ENCODE results near the gene PIK3R4. TPM values are rescaled to one million over a fixed set of nuclear protein-coding genes. Genes with fewer than 3 reads are reported as not detected.

Gene PIK3R4
- total RNA-seq, 2 donors from 2014 or later: 22.1 to 26.2 TPM

DNA sequence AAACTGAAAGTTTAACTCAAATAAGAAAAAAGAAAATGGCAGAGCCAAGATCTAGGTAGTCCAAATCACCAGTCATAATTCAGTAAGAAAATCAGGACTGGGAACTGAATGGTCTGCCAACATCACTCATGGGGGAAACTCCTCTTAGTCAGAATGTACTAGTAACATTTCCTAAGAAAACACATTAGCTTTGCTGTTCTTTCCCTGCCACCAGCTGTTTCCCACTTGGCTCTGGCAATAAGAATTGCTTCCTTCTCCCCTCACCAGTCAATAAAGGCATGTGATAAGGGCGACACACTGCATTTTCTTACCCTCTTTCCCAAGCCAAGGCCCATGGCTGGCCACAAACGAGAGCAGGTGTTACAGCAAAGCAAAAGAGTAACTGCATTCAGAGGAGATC is 46.1 kb downstream of the PIK3R4 start:
- no peak for ATAC-seq (replicated peaks in 1 of 2)
- no peaks in the 10 kb centered on the region for H3K9me3 Mint-ChIP-seq

DNA sequence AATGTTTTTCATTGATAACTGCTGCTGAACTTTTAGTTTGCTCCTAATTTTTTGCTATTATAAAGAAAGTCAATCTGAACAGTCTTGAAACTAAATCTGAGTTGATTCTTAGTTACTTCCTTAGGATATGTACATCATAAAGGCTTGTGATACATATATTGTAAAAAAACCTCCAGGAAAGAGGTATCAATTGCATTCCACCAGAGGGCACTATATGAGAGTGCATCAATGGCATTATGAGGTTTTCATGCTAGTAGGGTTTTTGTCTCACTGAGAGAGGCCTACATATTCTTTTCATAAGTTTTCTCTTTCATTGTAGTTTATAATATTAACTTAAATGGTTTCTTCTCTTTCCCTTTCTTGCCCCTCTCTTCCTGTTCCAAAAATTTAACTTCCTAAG is 46.9 kb downstream of the PIK3R4 start:
- H3K9me3 Mint-ChIP-seq: no peaks in the 10 kb centered on the region
- H3K27ac Mint-ChIP-seq: no peak overlapping the region
- H3K36me3 Mint-ChIP-seq (ENCODE audit: insufficient read depth in 2 of 2): peaks cover 11 to 22% of the 10 kb centered on the region in 2 donors
- H3K4me3 Mint-ChIP-seq: no peak overlapping the region
- DNase-seq (no peak), ATAC-seq (replicated peaks in 1 of 2) (peak; percentile 32 to 51)
- no peaks in the 10 kb centered on the region for H3K27me3 Mint-ChIP-seq (ENCODE audit: low read depth)
- no peaks in the 10 kb centered on the region for H3K4me1 Mint-ChIP-seq (ENCODE audit: low read depth)

More for the DNA sequence above, 46.1 kb downstream of the PIK3R4 start:
- Mint-ChIP-seq H3K4me3 (no peak overlapping the region), H3K36me3 (ENCODE audit: insufficient read depth in 2 of 2) (peaks cover 11 to 22% of the 10 kb centered on the region in 2 donors), H3K27ac (no peak overlapping the region), H3K27me3 (ENCODE audit: low read depth) (no peaks in the 10 kb centered on the region), H3K4me1 (ENCODE audit: low read depth) (no peaks in the 10 kb centered on the region)
- no peak for DNase-seq

DNA sequence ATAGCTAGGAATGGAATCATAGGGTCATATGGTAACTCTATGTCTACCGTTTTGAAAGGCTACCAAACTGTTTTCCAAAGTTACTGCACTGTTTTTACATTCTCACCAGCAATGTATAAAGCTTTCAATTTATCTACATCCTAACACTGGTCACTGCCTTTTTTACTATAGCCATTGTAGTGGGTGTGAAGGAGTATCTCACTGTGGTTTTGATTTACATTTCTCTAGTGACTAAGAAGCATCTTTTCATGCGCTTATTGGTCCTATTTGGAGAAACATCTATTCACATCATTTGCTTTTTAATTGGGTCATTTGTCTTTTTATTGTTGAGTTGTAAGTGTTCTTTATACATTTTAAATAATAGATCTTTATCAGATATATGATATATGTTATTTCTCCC is 53.3 kb downstream of the PIK3R4 start:
- Mint-ChIP-seq H3K27me3 (ENCODE audit: low read depth) (no peaks in the 10 kb centered on the region), H3K9me3 (no peaks in the 10 kb centered on the region), H3K4me1 (ENCODE audit: low read depth) (peaks cover 3% of the 10 kb centered on the region), H3K4me3 (no peak overlapping the region), H3K27ac (no peak overlapping the region), H3K36me3 (ENCODE audit: insufficient read depth in 2 of 2) (peaks cover 5 to 14% of the 10 kb centered on the region in 2 donors)
- ATAC-seq (replicated peaks in 1 of 2): no peak
- no peak for DNase-seq

DNA sequence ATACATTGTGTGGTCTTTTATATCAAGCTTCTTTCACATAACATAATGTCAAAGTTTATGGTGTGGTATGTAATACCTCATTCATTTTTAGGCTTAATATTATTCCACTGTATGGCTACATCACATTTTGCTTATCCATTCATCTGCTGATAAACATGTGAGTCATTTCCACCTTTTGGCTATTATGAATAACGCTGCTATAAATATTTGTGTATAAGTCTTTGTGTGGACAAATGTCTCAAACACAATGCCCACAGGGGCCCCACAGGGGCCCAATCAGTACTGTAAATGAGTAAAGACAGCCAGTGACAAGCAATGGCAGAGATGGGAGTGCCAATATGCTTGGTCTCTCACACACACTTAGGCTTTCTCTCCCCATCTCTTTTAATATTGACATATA is 54.2 kb downstream of the PIK3R4 start:
- H3K9me3 Mint-ChIP-seq: no peaks in the 10 kb centered on the region
- H3K4me1 Mint-ChIP-seq (ENCODE audit: low read depth): peaks cover 8% of the 10 kb centered on the region
- H3K4me3 Mint-ChIP-seq: no peak overlapping the region
- ATAC-seq (replicated peaks in 1 of 2): no peak
- DNase-seq: no peak
- H3K36me3 Mint-ChIP-seq (ENCODE audit: insufficient read depth in 2 of 2): peaks cover 0 to 7% of the 10 kb centered on the region in 2 donors
- H3K27ac Mint-ChIP-seq: no peak overlapping the region
- H3K27me3 Mint-ChIP-seq (ENCODE audit: low read depth): no peaks in the 10 kb centered on the region

DNA sequence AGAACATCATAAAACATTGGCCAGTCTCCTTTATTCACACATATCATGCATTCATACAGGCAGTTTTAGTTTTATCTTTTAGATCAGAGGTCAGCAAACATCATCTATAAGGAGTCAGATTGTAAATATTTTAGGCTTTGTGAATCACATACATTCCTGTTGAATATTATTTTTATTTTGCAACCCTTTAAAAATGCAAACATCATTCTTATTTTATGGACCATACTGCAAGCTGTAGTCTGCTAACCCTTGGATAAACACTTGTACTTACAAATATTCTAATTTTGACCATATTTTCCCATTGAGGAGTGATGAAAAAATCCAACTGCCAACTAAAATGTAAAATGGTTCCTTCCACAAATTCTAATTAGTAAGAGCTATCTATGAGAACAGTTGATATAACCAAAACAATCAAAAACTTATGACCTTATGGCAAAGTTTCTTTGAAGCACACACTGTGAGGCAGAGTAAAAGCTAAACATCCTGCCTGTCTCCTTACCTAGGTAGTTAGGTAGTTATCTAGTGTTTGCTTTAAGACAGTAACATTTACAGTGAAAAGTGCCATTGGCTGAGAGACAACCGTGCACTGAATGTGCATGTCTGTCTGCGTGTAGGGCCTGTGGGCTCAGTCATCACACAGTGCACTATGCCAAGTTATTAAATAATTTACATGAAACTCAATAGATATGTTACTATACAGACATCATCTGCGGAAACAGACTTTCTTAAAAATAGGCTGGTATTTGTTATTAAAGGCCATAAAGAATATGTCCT is 57.7 kb downstream of the PIK3R4 start:
- no peak for ATAC-seq (replicated peaks in 1 of 2)
- H3K27ac Mint-ChIP-seq: no peak overlapping the region
- no peaks in the 10 kb centered on the region for H3K27me3 Mint-ChIP-seq (ENCODE audit: low read depth)
- H3K4me3 Mint-ChIP-seq: no peak overlapping the region
- H3K9me3 Mint-ChIP-seq: no peaks in the 10 kb centered on the region
- no peak for DNase-seq
- H3K36me3 Mint-ChIP-seq (ENCODE audit: insufficient read depth in 2 of 2): peaks cover under 1 to 9% of the 10 kb centered on the region in 2 donors
- H3K4me1 Mint-ChIP-seq (ENCODE audit: low read depth): peaks cover 8% of the 10 kb centered on the region

DNA sequence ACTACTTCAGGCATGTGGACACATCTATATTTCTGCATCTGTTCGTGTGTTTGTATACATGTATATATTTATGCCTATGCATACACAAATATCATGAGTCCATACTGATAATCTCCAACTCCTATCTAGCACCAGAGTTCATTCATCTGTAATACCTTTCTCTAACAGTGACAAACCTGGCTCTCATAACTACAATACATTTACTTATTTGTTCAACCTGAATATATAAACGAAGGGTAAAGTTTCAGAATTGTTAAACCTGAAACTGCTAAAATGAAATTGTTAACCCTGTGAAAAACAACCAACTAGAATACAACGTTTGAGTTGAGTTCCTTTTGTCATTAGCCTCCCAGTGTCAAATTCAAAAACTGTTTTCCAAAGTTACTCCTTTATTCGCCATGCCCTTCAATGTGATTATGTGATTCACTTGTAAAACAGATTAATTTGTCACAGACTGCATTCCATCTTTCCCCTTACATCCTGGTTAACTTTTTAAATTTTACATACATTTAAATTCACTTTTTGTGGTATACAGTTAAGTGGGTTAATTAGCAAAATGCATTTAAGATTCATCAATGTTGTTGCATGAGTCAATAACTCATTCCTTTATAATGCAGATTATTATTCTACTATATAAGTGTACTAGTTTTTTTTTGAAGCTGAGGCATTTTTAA is 58.5 kb downstream of the PIK3R4 start:
- H3K27ac Mint-ChIP-seq: no peak overlapping the region
- peaks cover 8% of the 10 kb centered on the region for H3K4me1 Mint-ChIP-seq (ENCODE audit: low read depth)
- peaks cover 5 to 14% of the 10 kb centered on the region in 2 donors for H3K36me3 Mint-ChIP-seq (ENCODE audit: insufficient read depth in 2 of 2)
- H3K9me3 Mint-ChIP-seq: no peaks in the 10 kb centered on the region
- ATAC-seq (replicated peaks in 1 of 2): no peak
- no peak for DNase-seq
- no peak overlapping the region for H3K4me3 Mint-ChIP-seq
- no peaks in the 10 kb centered on the region for H3K27me3 Mint-ChIP-seq (ENCODE audit: low read depth)

DNA sequence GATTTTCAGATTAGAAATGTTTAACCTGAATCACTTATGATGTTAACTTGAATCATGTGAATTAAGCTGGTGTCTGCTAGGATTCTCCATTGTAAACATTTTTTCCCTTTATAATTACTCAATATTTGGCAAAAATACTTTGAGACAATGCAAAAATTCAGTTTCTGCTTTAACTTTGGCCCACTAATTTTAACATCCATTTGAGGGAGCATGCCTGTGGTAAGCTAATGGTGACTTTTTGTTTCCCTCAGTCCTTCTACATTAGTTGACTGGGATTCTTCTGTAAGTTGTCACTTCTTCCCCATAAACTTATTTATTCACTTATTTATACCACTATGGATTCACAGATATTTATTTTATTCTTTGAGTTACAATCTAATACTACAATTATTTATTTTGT is 59.3 kb downstream of the PIK3R4 start:
- DNase-seq (no peak), ATAC-seq (replicated peaks in 1 of 2) (no peak)
- Mint-ChIP-seq H3K27ac (no peak overlapping the region), H3K4me3 (no peak overlapping the region), H3K36me3 (ENCODE audit: insufficient read depth in 2 of 2) (peaks cover 9 to 20% of the 10 kb centered on the region in 2 donors), H3K4me1 (ENCODE audit: low read depth) (peaks cover 8% of the 10 kb centered on the region), H3K9me3 (no peaks in the 10 kb centered on the region), H3K27me3 (ENCODE audit: low read depth) (no peaks in the 10 kb centered on the region)

DNA sequence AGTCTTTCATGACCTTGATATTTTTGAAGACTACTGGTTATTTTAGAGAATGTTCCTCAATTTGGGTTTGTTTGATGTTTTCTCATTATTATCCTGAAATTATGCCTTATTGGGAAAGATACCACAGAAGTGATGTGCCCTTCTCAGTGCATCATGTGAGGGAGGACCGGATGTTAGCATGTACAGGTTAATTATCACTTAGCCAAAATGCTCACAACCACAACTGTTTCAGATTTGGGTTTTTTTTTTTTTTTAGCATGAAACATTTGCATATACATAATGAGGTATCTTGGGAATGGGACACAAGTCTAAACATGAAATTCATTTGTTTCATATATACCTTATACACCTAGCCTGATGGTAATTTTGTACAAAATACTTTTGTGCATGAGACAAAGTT is 59.8 kb downstream of the PIK3R4 start:
- H3K36me3 Mint-ChIP-seq (ENCODE audit: insufficient read depth in 2 of 2): peaks cover 9 to 20% of the 10 kb centered on the region in 2 donors
- no peaks in the 10 kb centered on the region for H3K9me3 Mint-ChIP-seq
- no peak for ATAC-seq (replicated peaks in 1 of 2)
- DNase-seq: no peak
- no peak overlapping the region for H3K27ac Mint-ChIP-seq
- H3K4me3 Mint-ChIP-seq: no peak overlapping the region
- peaks cover 8% of the 10 kb centered on the region for H3K4me1 Mint-ChIP-seq (ENCODE audit: low read depth)
- H3K27me3 Mint-ChIP-seq (ENCODE audit: low read depth): no peaks in the 10 kb centered on the region

DNA sequence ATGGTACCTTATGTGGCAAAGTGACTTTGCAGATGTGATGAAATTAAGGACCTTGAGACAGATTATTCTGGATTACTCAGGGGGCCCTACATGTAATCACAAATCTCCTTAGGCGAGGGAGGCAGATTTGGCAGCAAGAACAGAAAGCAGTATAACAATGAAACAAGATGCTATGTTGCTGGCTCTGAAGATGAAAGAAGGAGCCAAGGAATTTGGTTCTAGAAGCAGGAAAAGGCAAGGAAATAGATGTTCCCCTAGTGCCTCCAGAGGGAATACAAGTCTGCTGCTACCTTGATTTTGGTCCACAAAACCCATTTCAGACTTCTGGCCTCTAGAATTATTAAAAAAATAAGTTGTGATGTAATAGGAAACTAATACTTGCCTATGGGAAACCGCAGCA is 64.5 kb downstream of the PIK3R4 start:
- Mint-ChIP-seq H3K27ac (no peak overlapping the region), H3K27me3 (ENCODE audit: low read depth) (no peaks in the 10 kb centered on the region), H3K9me3 (no peaks in the 10 kb centered on the region), H3K4me3 (no peak overlapping the region), H3K36me3 (ENCODE audit: insufficient read depth in 2 of 2) (peaks cover 9 to 17% of the 10 kb centered on the region in 2 donors), H3K4me1 (ENCODE audit: low read depth) (no peaks in the 10 kb centered on the region)
- no peak for DNase-seq
- no peak for ATAC-seq (replicated peaks in 1 of 2)

DNA sequence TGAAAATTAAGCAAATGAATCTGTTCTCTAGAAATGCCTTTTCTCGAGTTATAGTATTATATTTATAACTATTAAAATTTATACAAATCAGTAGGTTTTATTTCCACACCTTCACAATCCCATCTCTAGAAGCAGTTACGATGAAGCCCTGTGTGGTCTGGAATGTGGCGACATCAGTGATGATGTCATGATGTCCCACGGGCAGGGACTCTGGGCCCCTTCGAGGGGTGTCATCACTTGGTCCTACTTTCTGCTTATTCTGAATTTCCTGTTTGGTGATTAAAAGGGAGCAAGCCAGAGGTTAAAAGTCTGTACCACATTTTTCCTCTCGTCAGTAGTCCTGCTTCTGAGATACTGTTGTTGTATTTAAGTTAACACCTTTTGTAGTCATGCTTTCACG is 67.4 kb downstream of the PIK3R4 start:
- H3K36me3 Mint-ChIP-seq (ENCODE audit: insufficient read depth in 2 of 2): peaks cover 12 to 20% of the 10 kb centered on the region in 2 donors
- no peaks in the 10 kb centered on the region for H3K27me3 Mint-ChIP-seq (ENCODE audit: low read depth)
- DNase-seq: no peak

DNA sequence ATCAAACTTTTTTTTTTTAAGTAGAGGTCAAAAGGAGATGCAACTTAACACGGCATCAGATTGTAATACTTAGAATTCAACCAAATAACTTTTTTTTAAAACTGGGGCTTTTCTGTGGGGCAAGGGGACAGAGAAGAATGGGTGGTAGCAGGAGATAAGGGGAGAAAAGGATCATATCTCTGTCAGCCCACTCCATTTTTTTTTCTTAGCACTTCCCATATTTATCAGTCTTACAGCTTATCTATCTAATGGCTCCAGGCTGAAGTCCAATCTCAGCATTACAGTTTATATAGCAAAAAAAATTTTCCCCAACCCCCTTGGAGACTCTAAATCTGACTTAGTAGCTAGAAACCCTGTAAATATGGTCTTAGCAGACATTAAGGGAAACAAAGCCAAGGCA is 69.3 kb downstream of the PIK3R4 start:
- no peaks in the 10 kb centered on the region for H3K9me3 Mint-ChIP-seq
- H3K36me3 Mint-ChIP-seq (ENCODE audit: insufficient read depth in 2 of 2): peaks cover 3 to 8% of the 10 kb centered on the region in 2 donors
- no peak overlapping the region for H3K27ac Mint-ChIP-seq

More for the DNA sequence above, 67.4 kb downstream of the PIK3R4 start:
- no peak overlapping the region for H3K4me3 Mint-ChIP-seq
- no peak for ATAC-seq (replicated peaks in 1 of 2)
- no peaks in the 10 kb centered on the region for H3K4me1 Mint-ChIP-seq (ENCODE audit: low read depth)
- no peak overlapping the region for H3K27ac Mint-ChIP-seq
- no peaks in the 10 kb centered on the region for H3K9me3 Mint-ChIP-seq

DNA sequence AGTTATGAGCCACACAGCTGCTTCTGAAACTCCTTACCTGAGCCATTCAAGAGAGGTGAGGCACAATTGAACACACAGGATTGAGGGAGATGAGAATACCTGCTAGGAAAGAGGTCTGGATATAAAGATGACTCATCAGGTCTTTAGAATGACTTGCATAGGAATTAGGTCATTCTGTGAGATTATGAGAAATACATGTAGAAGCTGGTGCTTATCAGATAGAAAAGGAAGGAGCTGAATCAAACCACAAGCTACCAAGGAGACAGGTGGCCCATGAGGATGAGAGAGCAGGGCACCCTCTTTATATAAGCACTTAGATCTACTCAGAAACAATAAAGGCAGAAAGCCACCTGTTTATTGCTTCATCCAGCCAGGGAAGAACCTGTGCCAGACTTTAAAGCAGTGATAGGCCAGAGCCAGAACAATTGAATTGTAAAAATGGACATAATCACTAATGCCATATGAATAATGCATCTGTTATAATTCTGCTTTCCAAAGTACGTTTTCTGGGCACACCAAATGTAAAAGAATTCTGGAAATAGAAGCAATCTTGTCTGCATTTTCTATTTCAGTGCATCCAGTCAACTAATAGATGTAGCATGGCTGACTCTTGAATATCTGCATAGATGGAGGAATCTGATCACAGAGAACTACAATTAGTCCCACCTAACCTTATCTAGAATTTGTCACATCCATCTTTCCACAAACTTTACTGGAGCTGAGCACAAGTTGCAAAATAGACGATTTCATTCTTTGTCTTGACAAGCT is 74.9 kb downstream of the PIK3R4 start:
- Mint-ChIP-seq H3K27ac (no peak overlapping the region), H3K36me3 (ENCODE audit: insufficient read depth in 2 of 2) (peaks cover 3 to 5% of the 10 kb centered on the region in 2 donors), H3K9me3 (no peaks in the 10 kb centered on the region), H3K4me3 (no peak overlapping the region), H3K4me1 (ENCODE audit: low read depth) (no peaks in the 10 kb centered on the region), H3K27me3 (ENCODE audit: low read depth) (no peaks in the 10 kb centered on the region)
- ATAC-seq (replicated peaks in 1 of 2) (peak in 1 of 2 donors; percentile 17), DNase-seq (no peak)

More for the DNA sequence above, 69.3 kb downstream of the PIK3R4 start:
- Mint-ChIP-seq H3K27me3 (ENCODE audit: low read depth) (no peaks in the 10 kb centered on the region), H3K4me1 (ENCODE audit: low read depth) (no peaks in the 10 kb centered on the region), H3K4me3 (no peak overlapping the region)
- DNase-seq (no peak), ATAC-seq (replicated peaks in 1 of 2) (no peak)

DNA sequence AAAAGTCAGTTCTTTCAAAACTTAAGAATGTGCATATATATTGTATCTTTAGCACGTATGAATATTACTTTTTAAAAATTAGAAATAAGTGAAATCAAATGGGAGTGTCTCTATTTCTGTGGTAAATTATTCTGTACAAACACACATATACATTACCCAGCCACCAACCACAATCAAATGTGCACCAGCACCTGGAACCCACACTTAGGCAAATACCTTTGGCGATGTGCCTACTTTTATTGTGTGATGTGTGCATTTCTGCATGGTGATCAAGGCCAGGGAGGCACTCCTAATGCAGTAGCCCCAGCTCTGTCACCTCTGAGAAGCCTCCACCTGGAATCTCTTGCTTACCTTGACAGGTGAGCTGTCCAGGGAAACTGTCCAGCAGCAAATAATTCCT is 76.9 kb downstream of the PIK3R4 start:
- ATAC-seq (replicated peaks in 1 of 2) (no peak), DNase-seq (no peak)
- H3K4me3 Mint-ChIP-seq: no peak overlapping the region

More for the DNA sequence above, 76.9 kb downstream of the PIK3R4 start:
- Mint-ChIP-seq H3K4me1 (ENCODE audit: low read depth) (no peaks in the 10 kb centered on the region), H3K27ac (no peak overlapping the region), H3K36me3 (ENCODE audit: insufficient read depth in 2 of 2) (peaks cover 2 to 3% of the 10 kb centered on the region in 2 donors), H3K9me3 (no peaks in the 10 kb centered on the region), H3K27me3 (ENCODE audit: low read depth) (no peaks in the 10 kb centered on the region)
